ENCODE results near the gene SLC10A3.
A peak's percentile ranks its signal among the peaks of the same experiment; 100 is the strongest.

Gene SLC10A3, protein sequence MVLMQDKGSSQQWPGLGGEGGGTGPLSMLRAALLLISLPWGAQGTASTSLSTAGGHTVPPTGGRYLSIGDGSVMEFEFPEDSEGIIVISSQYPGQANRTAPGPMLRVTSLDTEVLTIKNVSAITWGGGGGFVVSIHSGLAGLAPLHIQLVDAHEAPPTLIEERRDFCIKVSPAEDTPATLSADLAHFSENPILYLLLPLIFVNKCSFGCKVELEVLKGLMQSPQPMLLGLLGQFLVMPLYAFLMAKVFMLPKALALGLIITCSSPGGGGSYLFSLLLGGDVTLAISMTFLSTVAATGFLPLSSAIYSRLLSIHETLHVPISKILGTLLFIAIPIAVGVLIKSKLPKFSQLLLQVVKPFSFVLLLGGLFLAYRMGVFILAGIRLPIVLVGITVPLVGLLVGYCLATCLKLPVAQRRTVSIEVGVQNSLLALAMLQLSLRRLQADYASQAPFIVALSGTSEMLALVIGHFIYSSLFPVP

DNA sequence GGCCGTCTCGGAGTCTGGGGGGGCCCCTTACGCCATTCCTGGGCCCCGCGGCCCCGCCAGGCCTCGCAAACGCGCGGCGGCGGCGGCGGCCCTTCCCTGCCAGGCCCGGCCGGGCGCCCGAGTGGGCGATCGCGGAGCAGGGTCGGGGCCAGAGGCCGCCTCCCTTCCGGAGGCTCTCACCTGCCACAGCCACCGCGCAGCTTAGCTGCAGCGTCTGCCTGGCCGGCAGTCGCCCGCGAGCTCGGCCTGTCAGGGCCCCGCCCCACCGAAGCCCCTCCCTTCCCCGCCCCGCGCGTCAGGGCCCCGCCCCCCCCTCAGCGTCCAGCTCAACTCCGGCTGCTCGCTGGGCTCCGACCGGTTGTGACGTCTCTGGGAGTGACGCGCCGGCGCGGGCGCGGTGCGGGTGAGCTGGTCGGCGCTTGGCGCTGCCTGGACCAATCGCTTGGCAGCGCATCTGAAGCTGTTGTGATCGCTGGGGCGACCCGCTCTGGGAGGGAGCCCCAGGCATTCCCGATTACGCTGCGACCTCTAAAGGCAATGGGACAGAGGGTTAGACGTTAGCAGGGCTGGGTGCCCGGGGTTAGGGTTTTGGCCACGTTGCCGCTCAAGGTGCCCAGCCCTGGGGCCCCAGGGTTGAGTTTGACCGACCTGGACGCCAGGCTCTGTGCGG is at the start of gene SLC10A3:
TSS of gene SLC10A3 (minus strand) at position 216 of the 670 bp plus-strand sequence. CDS start 1,689 bp downstream, outside the sequence.
- DNase-seq: peak; percentile 73

DNA sequence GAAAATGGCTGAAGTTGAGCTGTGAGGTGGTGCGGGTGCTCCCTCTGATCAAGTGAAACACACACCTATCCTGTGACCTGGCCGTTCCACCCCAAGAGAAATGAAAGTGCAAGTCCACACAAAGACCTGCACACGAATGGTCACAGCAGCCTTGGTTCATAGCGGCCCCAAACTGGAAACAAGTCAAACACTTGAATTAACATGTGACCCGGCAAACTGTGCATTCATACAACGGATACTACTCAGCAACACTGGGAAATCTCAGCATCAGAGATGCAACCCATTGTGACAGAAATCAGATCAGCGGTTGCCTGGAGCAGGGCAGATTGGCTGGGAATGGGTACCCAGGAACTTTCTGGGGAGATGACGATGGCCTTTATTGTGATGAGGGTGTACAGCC is 48.6 kb upstream of the SLC10A3 start:
- no peak for DNase-seq

DNA sequence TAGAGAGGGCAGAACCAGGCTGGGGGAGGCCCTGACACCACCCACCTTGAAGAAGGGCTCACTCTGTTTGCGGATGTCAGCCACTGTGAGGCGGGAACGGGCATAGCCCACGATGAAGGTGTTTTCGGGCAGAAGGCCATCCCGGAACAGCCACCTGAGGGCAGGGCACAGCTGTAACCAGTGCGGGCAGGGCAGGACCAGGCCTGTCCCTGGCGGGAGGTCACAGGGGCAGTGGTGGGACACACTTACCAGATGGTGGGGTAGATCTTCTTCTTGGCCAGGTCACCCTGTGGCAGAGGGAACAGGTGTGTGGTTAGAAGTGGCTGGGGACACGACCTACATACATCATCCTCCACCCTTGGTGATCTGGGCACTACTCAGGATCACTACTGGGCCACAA is 45.5 kb upstream of the SLC10A3 start:
- DNase-seq: no peak

DNA sequence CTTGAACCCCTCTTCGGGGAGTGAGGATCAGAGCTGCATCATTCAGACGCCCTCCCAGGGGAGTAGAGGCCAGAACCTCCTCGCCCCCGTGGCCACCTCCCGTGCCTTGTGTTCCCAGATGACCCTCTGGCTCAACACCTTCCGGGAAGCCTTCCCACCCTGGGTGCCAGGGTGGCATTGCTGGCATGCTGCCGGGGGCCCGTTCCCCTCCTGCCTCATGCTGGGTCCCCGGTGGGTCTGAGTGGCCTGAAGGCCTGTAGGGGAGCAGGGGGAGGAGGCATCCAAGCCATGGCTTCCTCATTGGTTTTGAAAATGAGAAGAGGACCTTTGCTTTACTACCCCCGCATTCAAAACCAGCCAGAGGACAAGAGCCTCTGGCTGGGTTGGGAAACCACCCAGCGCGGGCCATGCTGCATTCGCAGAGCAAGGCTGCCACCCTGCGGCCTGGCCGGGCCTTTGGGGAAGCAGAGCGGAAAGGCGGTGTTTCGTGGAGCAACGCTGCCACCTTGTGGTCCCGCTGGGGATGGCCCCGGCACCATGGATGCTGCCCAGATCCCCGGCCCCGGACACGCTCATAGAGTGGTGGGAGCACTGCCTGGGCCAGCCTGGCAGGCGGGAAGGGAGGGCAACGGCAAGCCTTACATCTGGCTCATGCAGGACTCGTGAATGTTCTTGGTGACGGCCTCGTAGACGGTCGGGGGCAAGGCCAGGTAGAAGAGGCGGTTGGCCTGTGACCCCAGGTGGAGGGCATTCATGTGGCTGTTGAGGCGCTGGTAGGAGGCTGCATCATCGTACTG is 44.3 kb upstream of the SLC10A3 start:
- DNase-seq: peak; percentile 81

DNA sequence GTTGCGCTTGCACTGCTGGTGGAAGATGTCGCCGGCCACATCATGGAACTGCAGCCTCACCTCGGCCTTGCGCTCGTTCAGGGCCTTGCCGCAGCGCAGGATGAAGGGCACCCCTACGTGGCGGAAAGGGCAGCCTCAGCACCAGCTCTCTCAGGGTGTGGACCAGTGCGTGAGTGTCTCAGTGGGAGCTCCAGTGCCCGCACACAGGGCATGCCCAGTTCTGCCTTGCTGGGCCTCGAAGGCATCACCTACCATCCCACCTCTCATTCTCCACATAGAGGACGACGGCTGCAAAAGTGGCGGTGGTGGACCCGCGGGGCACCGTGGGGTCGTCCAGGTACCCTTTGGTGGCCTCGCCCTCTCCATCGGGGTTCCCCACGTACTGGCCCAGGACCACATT is 42.3 kb upstream of the SLC10A3 start:
- no peak for DNase-seq

DNA sequence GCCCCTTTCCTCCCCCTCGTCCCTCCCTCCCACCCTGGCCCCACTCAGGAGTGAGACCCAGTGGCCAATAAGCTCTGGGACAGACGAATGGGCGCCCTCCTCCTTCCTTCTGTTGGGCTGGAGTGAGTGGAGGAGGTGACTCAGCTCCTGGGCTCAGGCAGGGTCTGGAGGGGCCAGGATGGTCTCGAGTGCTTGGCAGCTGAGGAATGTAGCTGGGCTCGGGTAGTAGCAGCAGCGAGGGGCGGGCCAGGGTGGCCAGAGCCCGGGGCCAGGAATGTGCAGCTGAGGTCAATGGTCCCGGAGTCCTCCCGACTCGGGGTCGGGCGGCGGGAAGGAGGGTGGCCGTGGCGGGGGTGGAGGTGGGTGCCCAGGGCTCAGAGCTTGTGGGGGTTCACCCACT is 41.2 kb upstream of the SLC10A3 start:
- DNase-seq: no peak

DNA sequence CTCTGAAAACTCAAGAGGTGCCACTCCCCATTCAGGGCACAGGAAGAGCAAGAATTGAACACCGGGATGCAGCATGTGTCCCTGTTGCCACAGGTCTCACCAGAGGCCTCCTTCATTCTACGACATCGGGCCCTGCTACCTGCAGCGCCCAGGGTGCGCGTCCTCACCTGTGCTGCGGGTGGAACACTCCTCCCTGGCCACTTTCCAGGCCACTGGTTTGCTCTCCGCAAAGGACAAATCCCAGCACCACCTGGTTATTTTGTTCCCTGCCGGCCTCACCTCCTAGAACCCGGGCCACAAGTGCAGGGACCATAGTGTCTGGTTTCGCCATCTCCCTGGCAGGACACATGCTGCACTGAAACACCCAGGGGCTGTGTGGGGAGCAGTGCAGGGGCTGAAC is 39.9 kb upstream of the SLC10A3 start:
- no peak for DNase-seq

DNA sequence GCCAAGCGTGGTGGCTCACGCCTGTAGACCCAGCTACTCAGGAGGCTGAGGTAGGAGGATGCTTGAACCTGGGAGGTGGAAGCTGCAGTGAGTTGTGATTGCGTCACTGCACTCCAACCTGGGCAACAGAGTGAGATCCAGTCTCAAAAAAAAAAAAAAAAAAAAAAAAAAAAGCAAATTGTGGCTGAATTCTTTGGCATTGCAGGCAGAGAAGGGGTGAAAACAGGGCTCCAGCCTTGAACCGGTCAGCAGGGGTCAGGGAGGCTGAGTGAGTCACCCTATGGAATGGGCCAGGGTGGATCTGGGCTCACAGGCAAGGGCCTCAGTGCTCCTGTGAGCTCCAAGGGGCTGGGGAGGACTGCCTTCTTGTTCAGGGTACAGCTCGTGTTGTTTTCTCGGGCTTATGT is 38.8 kb upstream of the SLC10A3 start:
- DNase-seq: no peak

DNA sequence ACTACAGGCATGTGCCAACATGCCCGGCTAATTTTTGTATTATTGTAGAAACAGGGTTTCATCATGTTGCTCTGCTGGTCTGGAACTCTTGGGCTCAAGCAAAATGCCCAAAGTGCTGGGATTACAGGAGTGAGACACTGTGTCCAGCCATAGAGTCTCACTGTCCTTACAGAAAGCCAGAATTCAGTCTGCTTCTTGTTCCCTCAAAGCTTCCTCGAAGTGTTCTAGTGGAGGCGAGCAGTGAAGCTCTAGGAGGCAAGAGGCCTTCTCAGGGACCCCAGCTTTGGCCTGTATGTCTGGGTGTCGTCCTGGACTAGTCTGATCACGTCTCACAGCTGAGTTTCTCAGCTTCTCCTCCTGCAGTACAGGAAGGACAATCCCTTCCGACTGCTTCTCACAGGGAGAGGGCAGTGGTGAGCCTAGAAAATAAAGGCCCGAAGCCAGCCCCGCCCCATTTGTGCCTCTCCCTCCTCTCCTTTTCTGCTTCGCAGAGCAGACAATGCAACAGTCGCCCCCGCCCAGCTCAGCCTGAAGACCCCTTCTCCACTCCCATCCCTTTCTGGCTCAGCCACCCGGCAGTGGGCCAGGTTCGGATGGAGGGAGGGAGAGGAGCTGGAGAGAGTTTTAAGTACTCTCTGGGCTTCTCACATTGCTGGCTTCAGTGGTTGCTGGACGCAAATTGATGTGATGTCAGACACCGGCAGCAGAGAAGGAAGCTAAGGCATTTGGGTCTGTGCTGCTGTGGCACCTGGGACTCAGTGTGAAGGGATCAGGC is 36.7 kb upstream of the SLC10A3 start:
- DNase-seq: peak; percentile 36

DNA sequence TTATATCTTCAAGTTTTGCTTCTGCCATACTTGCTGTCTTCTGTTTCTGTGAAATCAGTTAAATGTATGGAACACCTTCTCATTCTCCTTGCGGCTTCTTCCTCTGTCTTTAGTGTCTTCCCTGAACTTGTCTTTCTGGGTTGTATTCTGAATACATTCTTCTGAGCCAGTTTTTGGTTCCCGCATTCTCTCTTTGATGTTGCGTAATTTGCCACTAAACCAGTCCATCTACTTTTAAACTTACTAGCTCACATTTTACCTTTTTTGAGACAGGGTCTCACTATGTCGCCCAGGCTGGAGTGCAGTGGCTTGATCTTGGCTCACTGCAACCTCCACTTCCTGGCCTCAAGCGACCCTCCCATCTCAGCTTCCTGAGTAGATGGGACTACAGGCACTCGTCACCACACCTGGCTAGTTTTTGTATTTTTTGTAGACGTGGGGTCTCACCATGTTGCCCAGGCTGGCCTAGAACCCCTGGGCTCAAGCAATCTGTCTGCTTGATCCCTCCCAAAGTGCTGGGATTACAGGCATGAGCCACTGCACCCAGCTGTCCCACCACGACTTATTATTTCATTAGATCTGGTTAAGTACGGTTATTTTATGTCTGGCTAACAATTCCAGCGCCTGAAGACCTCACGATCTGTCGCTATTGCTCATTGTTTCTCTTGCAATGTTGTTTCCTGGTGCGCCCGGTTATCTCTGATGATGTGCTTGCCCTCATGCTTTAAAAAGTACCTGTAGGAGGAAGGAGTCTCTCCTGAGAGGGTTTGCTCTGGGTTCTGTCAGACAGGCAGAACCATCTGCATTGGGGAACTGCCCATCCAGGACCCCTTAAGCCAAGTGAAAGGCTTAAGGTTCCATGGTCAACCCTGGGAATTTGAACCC is 35.4 kb upstream of the SLC10A3 start:
- no peak for DNase-seq

DNA sequence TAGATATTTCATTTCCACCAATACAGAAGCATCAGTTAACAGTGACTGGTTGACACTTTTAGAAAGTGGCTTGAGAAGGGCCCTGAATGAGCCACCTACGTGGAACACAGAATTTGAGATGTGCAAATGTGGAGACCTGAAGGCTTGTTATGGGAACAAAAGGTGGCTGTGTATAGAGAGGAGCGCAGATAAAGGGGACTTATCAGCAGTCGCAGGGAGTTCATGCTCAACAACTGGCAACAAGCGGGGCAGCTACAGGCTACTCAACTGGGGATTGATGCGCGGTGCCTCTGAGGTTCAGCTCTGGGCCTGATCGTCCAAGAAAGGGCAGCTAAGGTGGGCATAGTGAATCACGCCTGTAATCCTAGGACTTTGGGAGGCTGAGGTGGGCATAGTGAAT is 29.0 kb upstream of the SLC10A3 start:
- no peak for DNase-seq

DNA sequence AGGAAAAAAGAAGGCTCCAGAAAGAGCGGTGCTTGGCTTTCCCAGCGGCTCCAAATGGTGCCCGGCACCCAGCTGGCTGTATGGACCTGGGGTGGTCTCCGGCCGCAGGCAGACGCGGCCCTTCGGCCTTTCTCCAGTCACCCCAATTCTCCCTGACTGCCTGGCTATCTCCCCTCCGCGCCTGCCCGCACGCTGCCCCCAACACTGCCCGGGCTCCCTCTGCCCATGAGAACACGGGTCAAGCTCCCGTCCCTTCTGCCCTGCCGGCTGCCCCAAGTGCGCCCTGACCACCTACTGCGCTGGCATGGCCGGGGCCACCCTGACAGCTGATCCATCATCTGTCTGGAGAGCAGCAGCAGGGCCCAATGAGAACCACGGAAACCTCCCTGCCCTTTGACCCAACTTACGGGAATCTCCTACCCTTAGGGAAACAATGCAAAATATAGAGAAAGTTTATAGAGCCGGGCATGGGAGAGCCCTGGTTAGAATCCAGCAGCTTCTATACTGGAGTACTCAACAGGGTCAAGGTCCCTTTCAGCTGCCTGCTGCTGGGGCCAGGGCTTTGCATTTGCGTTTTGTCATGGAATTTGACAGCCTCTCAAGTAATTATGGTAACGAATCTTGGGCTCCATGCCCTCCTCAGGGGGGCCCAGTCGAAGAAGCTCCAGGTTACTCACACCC is 26.8 kb upstream of the SLC10A3 start:
- DNase-seq: no peak

DNA sequence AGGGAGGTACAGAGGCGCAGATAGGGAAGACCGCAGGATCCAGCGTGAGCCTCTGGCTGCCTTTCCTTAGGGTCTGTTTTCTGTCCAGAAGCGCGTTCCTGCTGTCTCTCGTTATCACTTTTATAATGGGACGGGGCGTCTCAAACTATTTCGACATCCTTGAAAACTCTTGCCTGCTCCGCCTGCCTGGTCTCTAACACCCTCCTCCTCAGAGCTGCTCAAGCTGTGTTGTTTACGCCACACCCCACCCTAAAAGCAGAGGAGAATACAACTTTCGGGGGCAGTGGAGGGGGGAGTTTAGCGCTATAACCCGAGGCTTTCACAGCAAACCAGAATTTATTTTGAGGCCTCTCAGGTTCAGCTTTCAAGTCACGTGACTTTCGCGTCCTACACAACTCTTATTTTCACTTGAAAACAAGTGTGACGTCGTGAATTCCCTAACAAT is 26.2 kb upstream of the SLC10A3 start:
- DNase-seq: no peak

DNA sequence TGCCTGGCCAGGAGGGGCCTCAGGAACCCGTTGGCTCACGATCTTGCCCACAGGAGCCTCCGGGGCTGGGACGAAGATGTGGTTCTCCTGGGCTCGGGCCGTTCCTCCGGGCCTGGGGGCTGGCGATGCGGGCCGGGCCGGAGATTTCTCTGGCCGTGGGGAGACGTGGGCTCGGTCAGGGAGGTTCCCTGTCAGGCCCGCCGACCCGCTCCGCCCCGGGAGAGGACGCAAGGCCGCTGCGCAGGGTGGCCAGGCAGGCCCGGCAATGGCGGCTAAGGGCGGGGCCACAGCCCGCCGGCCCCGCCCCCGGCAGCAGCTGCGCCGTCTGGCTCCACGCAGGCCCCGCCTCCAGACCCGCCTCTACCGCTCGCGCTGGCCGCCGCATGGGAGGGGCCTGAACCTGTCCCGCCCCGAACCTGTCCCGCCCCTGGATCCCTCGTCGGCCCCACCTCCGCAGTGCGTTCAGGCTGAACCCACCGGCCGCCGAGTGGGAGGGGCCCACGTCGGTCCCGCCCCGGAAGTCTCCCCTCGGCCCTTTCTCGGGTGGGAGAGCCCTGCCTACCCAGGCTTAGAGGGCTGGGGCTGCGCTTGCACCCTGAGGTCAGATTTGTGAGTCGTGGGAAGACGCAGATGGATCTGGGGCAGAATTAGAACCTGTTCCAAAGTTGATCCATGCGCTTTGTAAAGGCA is 25.7 kb upstream of the SLC10A3 start, which contains the start of gene FAM3A:
TSS of gene FAM3A (minus strand) at position 267 of the 690 bp plus-strand sequence. CDS start 460 bp downstream, outside the sequence.
- DNase-seq: peak; percentile 86

DNA sequence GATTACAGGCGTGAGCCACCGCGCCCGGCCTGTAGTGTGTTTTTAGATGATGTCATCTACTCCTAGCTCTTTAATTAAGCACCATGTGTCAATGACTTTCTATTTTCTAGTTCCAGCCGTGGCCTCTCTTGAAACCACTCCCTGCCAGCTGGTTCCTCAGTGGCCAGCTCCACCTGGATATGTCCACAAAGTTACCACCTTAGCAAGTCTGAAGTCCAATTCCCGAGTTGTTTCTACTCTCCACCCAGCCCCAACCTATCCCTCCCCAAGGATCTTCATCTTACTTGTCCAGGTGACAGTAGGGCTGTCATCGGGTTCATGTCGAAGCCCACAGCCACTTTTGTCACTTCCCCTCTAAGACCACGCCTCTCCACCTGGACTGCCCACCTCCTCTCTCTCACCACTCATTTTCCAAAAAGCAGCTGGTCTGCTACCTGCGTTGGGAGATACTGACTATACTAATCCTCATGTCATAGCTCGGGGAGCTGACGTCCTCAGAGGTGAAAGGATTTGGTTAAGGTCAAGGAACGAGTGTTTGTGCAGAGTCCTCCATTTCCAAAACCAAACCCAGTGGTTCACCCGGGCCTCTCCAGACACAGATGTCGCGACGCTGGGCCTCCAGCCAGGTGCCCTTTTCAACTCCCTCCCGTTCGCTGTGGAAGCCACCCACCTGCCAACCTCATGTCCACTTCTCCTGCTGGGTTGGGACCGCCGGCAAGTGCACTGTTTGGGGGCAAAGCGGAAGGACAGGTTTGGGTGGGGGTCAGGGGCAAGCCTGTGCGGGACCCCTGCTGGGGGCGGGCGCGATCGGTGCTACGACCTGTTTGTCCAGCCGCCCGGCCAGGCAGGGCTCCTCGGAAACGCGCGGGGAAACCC is 24.9 kb upstream of the SLC10A3 start:
- DNase-seq: no peak

DNA sequence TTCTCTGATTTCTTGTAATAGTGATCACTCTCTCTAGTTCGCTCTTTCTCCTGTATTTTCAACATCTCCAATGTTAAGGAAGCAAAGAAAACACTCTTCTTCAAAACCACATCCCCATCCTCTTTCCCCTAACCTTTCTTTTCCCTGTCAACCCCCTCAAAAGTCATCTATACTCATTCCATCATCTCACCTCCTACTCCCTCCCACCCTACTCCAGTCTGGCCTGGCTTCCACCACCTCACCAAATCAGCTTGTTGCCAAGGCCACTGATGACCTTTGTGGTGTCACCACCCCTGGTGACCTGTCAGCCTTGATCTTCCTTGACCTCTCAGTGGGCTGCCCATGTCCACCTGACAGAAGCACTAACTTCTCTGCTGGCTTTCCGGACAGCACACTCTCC is 23.3 kb upstream of the SLC10A3 start:
- no peak for DNase-seq

DNA sequence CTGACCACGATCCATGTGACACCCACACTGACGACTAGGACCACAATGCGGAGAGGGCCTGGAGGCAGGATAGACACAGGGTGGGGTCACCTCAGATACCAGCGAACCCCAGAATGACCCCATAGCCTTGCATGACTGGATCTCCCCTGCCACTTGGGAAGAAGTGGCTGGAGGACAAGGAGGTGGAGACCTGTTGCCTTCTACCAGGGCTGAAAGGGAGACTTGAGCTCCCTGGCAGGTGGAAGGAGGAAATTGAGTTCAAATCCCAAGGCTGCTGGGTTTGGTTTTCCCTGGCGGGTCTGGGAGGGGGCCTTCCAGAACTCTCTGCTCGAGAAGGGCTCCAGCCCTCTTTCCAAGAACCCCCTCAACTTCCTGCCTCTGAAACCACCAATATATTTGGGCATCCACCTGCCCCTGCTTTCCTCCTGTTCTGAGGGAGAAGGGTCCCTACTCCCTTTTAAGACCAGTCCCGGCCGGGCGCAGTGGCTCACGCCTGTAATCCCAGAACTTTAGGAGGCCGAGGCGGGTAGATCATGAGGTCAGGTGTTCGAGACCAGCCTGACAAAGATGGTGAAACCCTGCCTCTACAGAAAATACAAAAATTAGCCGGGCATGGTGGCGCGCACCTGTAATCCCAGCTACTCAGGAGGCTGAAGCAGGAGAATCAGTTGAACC is 22.6 kb upstream of the SLC10A3 start:
- no peak for DNase-seq

DNA sequence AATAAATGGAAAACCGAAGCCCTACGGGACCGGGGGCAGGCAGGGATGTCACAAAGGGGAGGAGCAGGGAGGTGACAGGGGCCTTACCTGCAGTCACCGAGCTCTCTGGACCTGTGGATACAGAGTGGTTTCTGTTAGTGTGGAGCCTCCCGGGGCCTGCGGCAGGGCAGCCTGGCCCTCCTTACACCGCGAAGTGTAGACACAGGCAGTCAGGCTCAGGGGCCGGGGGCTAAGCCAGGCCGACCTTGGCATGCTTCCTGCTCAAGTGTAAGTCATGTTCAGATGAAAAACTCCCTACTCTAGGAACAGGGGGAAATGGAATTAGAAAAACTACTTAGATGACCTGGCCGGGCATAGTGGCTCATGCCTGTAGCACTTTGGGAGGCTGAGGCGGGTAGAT is 21.3 kb upstream of the SLC10A3 start:
- no peak for DNase-seq

DNA sequence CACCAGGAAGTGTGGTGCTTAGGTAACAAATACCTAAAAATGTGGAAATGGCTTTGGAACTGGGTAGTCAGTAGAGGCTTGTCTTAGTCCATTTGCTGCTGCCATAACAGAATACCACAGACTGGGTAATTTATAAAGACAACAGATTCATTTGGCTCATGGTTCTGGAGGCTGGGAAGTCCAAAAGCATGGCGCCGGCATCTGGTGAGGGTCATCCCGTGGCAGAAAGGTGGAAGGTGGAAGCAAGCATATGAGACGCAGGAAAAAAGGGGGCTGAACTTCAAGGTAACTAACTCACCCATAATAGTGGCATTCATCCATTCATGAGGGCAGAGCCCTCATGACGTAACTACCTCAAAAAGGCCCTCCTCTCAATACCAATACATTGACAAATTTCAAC is 19.0 kb upstream of the SLC10A3 start:
- DNase-seq: no peak
